CD4-positive, CD25-positive, alpha-beta regulatory T cell (primary cell): ENCODE results near the gene SEMA5A. TPM values are rescaled to one million over a fixed set of nuclear protein-coding genes. Genes with fewer than 3 reads are reported as not detected.

Source experiments
- ATAC-seq, 2 donors: fragments of 150-1000 bp; cut with Tn5 transposase; one replicate each; pipeline ENCODE4 v1.10.0; 2021; ENCODE audit warnings: low read depth in 2 of 2, moderate number of reproducible peaks in 2 of 2, moderate library complexity in 1 of 2
- DNase-seq, 3 donors: peaks; one replicate each; pipeline versions ENCODE4 v3.0.0 to v3.0.0-alpha.2; 2012 to 2022; ENCODE audit warnings: mixed read lengths in 1 of 3
- H3K27ac ChIP-seq: one replicate; pipeline ENCODE4 v1.7.0; 2013; ENCODE audit warnings: mild to moderate bottlenecking, low read length; ENCODE audit not compliant: insufficient read depth, poor library complexity, severe bottlenecking
- H3K27me3 ChIP-seq: one replicate; pipeline ENCODE4 v1.7.0; 2013; ENCODE audit warnings: low read length; ENCODE audit not compliant: control insufficient read depth, insufficient read depth
- H3K36me3 ChIP-seq: one replicate; pipeline ENCODE4 v1.7.0; 2013; ENCODE audit warnings: mild to moderate bottlenecking, low read length, moderate library complexity; ENCODE audit not compliant: control insufficient read depth, insufficient read depth
- H3K4me1 ChIP-seq: 2 replicates; pipeline ENCODE4 v1.7.0; 2013; ENCODE audit warnings: mild to moderate bottlenecking, low read length; ENCODE audit not compliant: insufficient read depth, control insufficient read depth, poor library complexity, severe bottlenecking
- H3K4me3 ChIP-seq: one replicate; pipeline ENCODE4 v1.7.0; 2013; ENCODE audit warnings: low read depth, mild to moderate bottlenecking, low read length, moderate library complexity
- H3K9me3 ChIP-seq, 2 experiments: 1 replicate in 1 of 2; 2 replicates in 1 of 2; pipeline ENCODE4 v1.7.0; 2013; ENCODE audit warnings: low read length in 2 of 2, mild to moderate bottlenecking in 1 of 2, moderate library complexity in 1 of 2; ENCODE audit not compliant: control insufficient read depth in 2 of 2
- H3K27ac Mint-ChIP-seq, 3 donors: one replicate each; pipeline ENCODE4 v1.8.0; 2020 to 2022; ENCODE audit warnings: mild to moderate bottlenecking in 3 of 3, mixed read lengths in 3 of 3, moderate library complexity in 2 of 3
- H3K27me3 Mint-ChIP-seq: one replicate; pipeline ENCODE4 v1.8.0; 2022; ENCODE audit warnings: mild to moderate bottlenecking, mixed read lengths
- H3K36me3 Mint-ChIP-seq: one replicate; pipeline ENCODE4 v1.8.0; 2020; ENCODE audit warnings: mixed read lengths
- H3K4me1 Mint-ChIP-seq, 4 donors: one replicate each; pipeline ENCODE4 v1.8.0; 2020 to 2022; ENCODE audit warnings: mixed read lengths in 4 of 4, mild to moderate bottlenecking in 1 of 4
- H3K4me3 Mint-ChIP-seq, 4 donors: one replicate each; pipeline ENCODE4 v1.8.0; 2020 to 2022; ENCODE audit warnings: mild to moderate bottlenecking in 4 of 4, mixed read lengths in 4 of 4, moderate library complexity in 3 of 4
- H3K9me3 Mint-ChIP-seq, 7 donors: one replicate each; pipeline ENCODE4 v1.8.0; 2020 to 2022; ENCODE audit warnings: mixed read lengths in 7 of 7, mild to moderate bottlenecking in 3 of 7, moderate library complexity in 2 of 7
- polyA plus RNA-seq, 4 donors: library from polyadenylated mRNA; unstranded; fragments of 300-500 nt; fragmentation: Illumina TruSeq; gene quantifications; one replicate each; pipeline ENCODE4 v1.2.3, GENCODE V29; 2021
- total RNA-seq: library from RNA; stranded (reverse); gene quantifications from one replicate; pipeline ENCODE4 v1.2.3, GENCODE V29; 2022

Gene SEMA5A
- total and polyA plus RNA-seq, 5 donors from 2014 or later: 0.22 to 2.8 (median 0.31) TPM; not detected in 2

- H3K27ac Mint-ChIP-seq: no peak overlapping the region
- no peaks in the 10 kb centered on the region for H3K27me3 Mint-ChIP-seq
- Histone ChIP-seq H3K27me3 (no peaks in the 10 kb centered on the region), H3K36me3 (no peaks in the 10 kb centered on the region), H3K4me1 (no peaks in the 10 kb centered on the region), H3K9me3 (peaks cover 2 to 15% of the 10 kb centered on the region in 2 experiments), H3K4me3 (no peak overlapping the region), H3K27ac (no peak overlapping the region)
- H3K9me3 Mint-ChIP-seq: peaks cover 0 to 28% (median 11%) of the 10 kb centered on the region in 7 donors
- no peaks in the 10 kb centered on the region for H3K4me1 Mint-ChIP-seq
- no peak overlapping the region for H3K4me3 Mint-ChIP-seq
- DNase-seq: no peak
- no peaks in the 10 kb centered on the region for H3K36me3 Mint-ChIP-seq
- no peak for ATAC-seq
Observed at GRCh38 chr5:9479990-9480389, 65.9 kb downstream of the SEMA5A start.

GRCh38 chr5:9479361-9479760 is 66.5 kb downstream of the SEMA5A start:
- no peaks in the 10 kb centered on the region for H3K4me1 Mint-ChIP-seq
- H3K36me3 Mint-ChIP-seq: no peaks in the 10 kb centered on the region
- H3K4me3 Mint-ChIP-seq: no peak overlapping the region
- Histone ChIP-seq H3K27ac (no peak overlapping the region), H3K4me3 (no peak overlapping the region), H3K27me3 (no peaks in the 10 kb centered on the region), H3K36me3 (no peaks in the 10 kb centered on the region), H3K9me3 (peaks cover 2 to 15% of the 10 kb centered on the region in 2 experiments), H3K4me1 (no peaks in the 10 kb centered on the region)
- no peak overlapping the region for H3K27ac Mint-ChIP-seq
- no peaks in the 10 kb centered on the region for H3K27me3 Mint-ChIP-seq
- DNase-seq: no peak
- no peak for ATAC-seq
- H3K9me3 Mint-ChIP-seq: peaks cover 0 to 29% (median 11%) of the 10 kb centered on the region in 7 donors

GRCh38 chr5:9477537-9477936 is 68.3 kb downstream of the SEMA5A start:
- ATAC-seq (no peak), DNase-seq (no peak)
- Mint-ChIP-seq H3K4me3 (no peak overlapping the region), H3K27me3 (no peaks in the 10 kb centered on the region), H3K9me3 (peaks cover 0 to 26% (median 13%) of the 10 kb centered on the region in 7 donors), H3K4me1 (no peaks in the 10 kb centered on the region), H3K27ac (no peak overlapping the region), H3K36me3 (no peaks in the 10 kb centered on the region)
- peaks cover 2 to 15% of the 10 kb centered on the region in 2 experiments for H3K9me3 ChIP-seq
- H3K36me3 ChIP-seq: no peaks in the 10 kb centered on the region
- no peak overlapping the region for H3K27ac ChIP-seq
- no peaks in the 10 kb centered on the region for H3K4me1 ChIP-seq
- H3K4me3 ChIP-seq: no peak overlapping the region
- no peaks in the 10 kb centered on the region for H3K27me3 ChIP-seq

- Mint-ChIP-seq H3K4me1 (no peaks in the 10 kb centered on the region), H3K9me3 (peaks cover 0 to 22% (median 12%) of the 10 kb centered on the region in 7 donors)
Observed at GRCh38 chr5:9474219-9475002, 71.5 kb downstream of the SEMA5A start.

GRCh38 chr5:9473624-9474023 is 72.3 kb downstream of the SEMA5A start:
- H3K4me3 ChIP-seq: no peak overlapping the region
- no peak for ATAC-seq
- peaks cover 0 to 20% (median 9%) of the 10 kb centered on the region in 7 donors for H3K9me3 Mint-ChIP-seq
- DNase-seq: no peak
- H3K4me1 Mint-ChIP-seq: no peaks in the 10 kb centered on the region
- H3K27ac ChIP-seq: no peak overlapping the region
- peak overlapping the region in 1 of 3 donors; percentile 38 for H3K27ac Mint-ChIP-seq
- H3K27me3 Mint-ChIP-seq: no peaks in the 10 kb centered on the region
- H3K36me3 ChIP-seq: no peaks in the 10 kb centered on the region
- H3K4me3 Mint-ChIP-seq: no peak overlapping the region
- H3K9me3 ChIP-seq: peaks cover 2 to 15% of the 10 kb centered on the region in 2 experiments
- no peaks in the 10 kb centered on the region for H3K27me3 ChIP-seq
- no peaks in the 10 kb centered on the region for H3K4me1 ChIP-seq
- H3K36me3 Mint-ChIP-seq: no peaks in the 10 kb centered on the region

More at GRCh38 chr5:9474219-9475002, 71.5 kb downstream of the SEMA5A start:
- ATAC-seq: no peak
- no peaks in the 10 kb centered on the region for H3K27me3 ChIP-seq
- no peaks in the 10 kb centered on the region for H3K4me1 ChIP-seq
- peaks cover 2 to 15% of the 10 kb centered on the region in 2 experiments for H3K9me3 ChIP-seq
- DNase-seq: no peak
- Mint-ChIP-seq H3K36me3 (no peaks in the 10 kb centered on the region), H3K27ac (no peak overlapping the region), H3K27me3 (no peaks in the 10 kb centered on the region), H3K4me3 (no peak overlapping the region)
- H3K4me3 ChIP-seq: no peak overlapping the region
- no peak overlapping the region for H3K27ac ChIP-seq
- no peaks in the 10 kb centered on the region for H3K36me3 ChIP-seq

GRCh38 chr5:9470410-9470809 is 75.5 kb downstream of the SEMA5A start:
- Histone ChIP-seq H3K27me3 (no peaks in the 10 kb centered on the region), H3K36me3 (no peaks in the 10 kb centered on the region), H3K4me3 (no peak overlapping the region), H3K27ac (no peak overlapping the region), H3K4me1 (no peaks in the 10 kb centered on the region), H3K9me3 (no peaks in the 10 kb centered on the region)
- no peak for ATAC-seq
- DNase-seq: no peak
- Mint-ChIP-seq H3K36me3 (no peaks in the 10 kb centered on the region), H3K4me1 (no peaks in the 10 kb centered on the region), H3K9me3 (peaks cover 0 to 8% (median 2%) of the 10 kb centered on the region in 7 donors), H3K27ac (no peak overlapping the region), H3K4me3 (no peak overlapping the region), H3K27me3 (no peaks in the 10 kb centered on the region)

- no peaks in the 10 kb centered on the region for H3K4me1 ChIP-seq
- no peak overlapping the region for H3K4me3 ChIP-seq
- no peaks in the 10 kb centered on the region for H3K36me3 ChIP-seq
- no peaks in the 10 kb centered on the region for H3K9me3 ChIP-seq
- Mint-ChIP-seq H3K27ac (no peak overlapping the region), H3K36me3 (no peaks in the 10 kb centered on the region), H3K4me3 (no peak overlapping the region), H3K27me3 (no peaks in the 10 kb centered on the region), H3K4me1 (no peaks in the 10 kb centered on the region), H3K9me3 (peaks cover 0 to 4% (median 0%) of the 10 kb centered on the region in 7 donors)
- H3K27ac ChIP-seq: no peak overlapping the region
- DNase-seq (no peak), ATAC-seq (no peak)
- H3K27me3 ChIP-seq: no peaks in the 10 kb centered on the region
Observed at GRCh38 chr5:9468060-9468388, 77.9 kb downstream of the SEMA5A start.
